Activated CD4-positive, CD25-positive, alpha-beta regulatory T cell treated with anti-CD3 and anti-CD28 coated beads, Interleukin-2, amount 50 U/mL, for 24 hours (primary cell): ENCODE data around the gene PCSK6.
"Not testable (repeated sequence)": the region's sequence is repeated elsewhere in the genome, so short reads cannot be mapped to it uniquely, and the experiment has no call there.

Experiments
- ATAC-seq, 2 donors: fragments of 150-1000 bp; cut with Tn5 transposase; one replicate each; pipeline ENCODE4 v1.10.0; 2021; ENCODE audit warnings: mild to moderate bottlenecking in 1 of 2, moderate library complexity in 1 of 2

Gene PCSK6

GRCh38 chr15:101373577-101373976, 115.9 kb downstream of the PCSK6 start:
- no peak for ATAC-seq

GRCh38 chr15:101372960-101373525, 116.5 kb downstream of the PCSK6 start:
- no peak for ATAC-seq

- ATAC-seq, result no peak
These were observed 117.3 kb downstream of the PCSK6 start for GRCh38 chr15:101372149-101372577.

- no peak for ATAC-seq
These were observed 118.0 kb downstream of the PCSK6 start for GRCh38 chr15:101371519-101371918.

- no peak for ATAC-seq
These were observed 118.4 kb downstream of the PCSK6 start for GRCh38 chr15:101371081-101371480.

- ATAC-seq, result no peak
These were observed 119.0 kb downstream of the PCSK6 start for GRCh38 chr15:101370330-101371024.

GRCh38 chr15:101369676-101370075, 119.8 kb downstream of the PCSK6 start:
- no peak for ATAC-seq

GRCh38 chr15:101368861-101369642, 120.5 kb downstream of the PCSK6 start:
- ATAC-seq, result no peak

- ATAC-seq, result no peak
These were observed 121.3 kb downstream of the PCSK6 start for GRCh38 chr15:101368086-101368780.

GRCh38 chr15:101366853-101367252, 122.7 kb downstream of the PCSK6 start:
- ATAC-seq, result no peak

GRCh38 chr15:101362986-101363566, 126.4 kb downstream of the PCSK6 start:
- no peak for ATAC-seq

- ATAC-seq, result no peak
These were observed 127.1 kb downstream of the PCSK6 start for GRCh38 chr15:101362359-101362758.

- ATAC-seq, result no peak
These were observed 128.1 kb downstream of the PCSK6 start for GRCh38 chr15:101361418-101361817.

- ATAC-seq, result no peak
These were observed 130.1 kb downstream of the PCSK6 start for GRCh38 chr15:101359365-101359947.

- ATAC-seq, result no peak
These were observed 130.6 kb downstream of the PCSK6 start for GRCh38 chr15:101358895-101359294.

GRCh38 chr15:101357885-101358284, 131.6 kb downstream of the PCSK6 start:
- no peak for ATAC-seq

- no peak for ATAC-seq
These were observed 132.2 kb downstream of the PCSK6 start for GRCh38 chr15:101357333-101357732.

- ATAC-seq, result not testable (repeated sequence)
These were observed 132.9 kb downstream of the PCSK6 start for GRCh38 chr15:101356512-101357172.

GRCh38 chr15:101355678-101356464, 133.6 kb downstream of the PCSK6 start:
- no peak for ATAC-seq

GRCh38 chr15:101354891-101355623, 134.4 kb downstream of the PCSK6 start:
- no peak for ATAC-seq
